H4 (cell line): ENCODE data around the gene RASL12. TPM values are rescaled to one million over a fixed set of nuclear protein-coding genes. Genes with fewer than 3 reads are reported as not detected.
"Not testable (repeated sequence)": the region's sequence is repeated elsewhere in the genome, so short reads cannot be mapped to it uniquely, and the experiment has no call there.

Experiments used
- DNase-seq: peaks from one replicate; pipeline ENCODE4 v3.0.0-alpha.2; 2015; ENCODE audit warnings: low spot score
- total RNA-seq: library from RNA; depleted of rRNA; stranded (reverse); fragments of >200 nt; shearing (Covaris generic); gene quantifications from 2 replicates; pipeline ENCODE4 v1.2.3, GENCODE V29; 2014

The RASL12 gene
- total RNA-seq, 1 experiment from 2014 or later = 0.04 TPM

- DNase-seq = no peak
These were observed 11.7 kb downstream of the RASL12 start for GRCh38 chr15:65056106-65056505.

DNA sequence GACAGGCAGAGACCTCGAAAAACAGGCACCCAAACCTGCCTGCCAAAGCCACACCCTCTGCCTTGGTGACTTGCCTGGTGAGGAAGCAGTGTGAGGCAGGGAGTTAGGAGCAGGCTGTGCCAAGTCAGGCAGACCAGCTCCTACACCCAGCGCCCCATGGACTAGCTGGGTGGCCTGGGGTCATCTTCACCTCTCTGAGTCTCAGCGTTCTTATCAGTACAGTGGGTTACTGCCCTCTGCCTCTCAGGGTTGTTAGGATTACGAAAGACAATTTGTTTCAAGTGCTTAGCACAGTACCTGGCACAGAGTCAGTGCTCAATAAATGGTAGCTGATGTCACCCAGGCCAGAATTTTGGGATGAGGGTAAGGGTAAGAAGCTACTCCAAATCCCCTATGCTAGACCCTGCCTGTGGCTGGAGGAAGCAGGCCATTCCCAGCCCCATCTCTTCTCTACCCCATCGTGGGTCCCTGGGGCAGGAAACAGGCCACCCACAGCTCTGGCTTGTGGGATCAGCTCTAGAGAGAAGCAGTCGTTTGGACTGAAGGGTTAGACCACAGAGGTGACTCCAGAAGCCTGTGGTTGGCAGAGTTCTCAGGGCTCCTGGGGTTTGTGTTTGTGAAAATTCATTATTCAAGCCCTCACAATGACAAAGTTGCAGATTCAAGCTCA lies 12.5 kb downstream of the RASL12 start:
- DNase-seq = peak; percentile 57

GRCh38 chr15:65054333-65055200 lies 13.2 kb downstream of the RASL12 start:
- peak; percentile 63 for DNase-seq

GRCh38 chr15:65052956-65053355 lies 14.8 kb downstream of the RASL12 start:
- no peak for DNase-seq

DNA sequence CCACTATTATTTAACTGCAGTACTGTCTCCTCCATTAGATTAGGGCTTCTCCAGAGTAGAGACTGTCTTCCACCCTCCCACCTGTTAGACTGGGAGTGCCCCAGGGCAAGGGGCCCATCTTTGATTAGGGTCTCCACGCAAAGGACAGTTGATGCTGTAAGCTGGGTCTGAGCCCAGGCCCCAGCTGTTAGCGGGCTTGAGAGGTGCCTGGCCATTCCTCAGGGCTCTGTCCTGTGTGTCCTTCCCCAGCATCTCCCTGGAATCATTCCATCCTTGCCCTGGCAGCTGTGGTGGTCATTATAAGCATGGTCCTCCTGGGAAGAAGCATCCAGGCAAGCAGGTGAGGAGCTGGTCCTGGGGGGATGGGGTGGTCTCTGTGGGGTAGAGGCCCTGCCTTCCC lies 16.5 kb downstream of the RASL12 start:
- DNase-seq = no peak

- DNase-seq = no peak
These were observed 17.5 kb downstream of the RASL12 start for GRCh38 chr15:65050270-65050669.

DNA sequence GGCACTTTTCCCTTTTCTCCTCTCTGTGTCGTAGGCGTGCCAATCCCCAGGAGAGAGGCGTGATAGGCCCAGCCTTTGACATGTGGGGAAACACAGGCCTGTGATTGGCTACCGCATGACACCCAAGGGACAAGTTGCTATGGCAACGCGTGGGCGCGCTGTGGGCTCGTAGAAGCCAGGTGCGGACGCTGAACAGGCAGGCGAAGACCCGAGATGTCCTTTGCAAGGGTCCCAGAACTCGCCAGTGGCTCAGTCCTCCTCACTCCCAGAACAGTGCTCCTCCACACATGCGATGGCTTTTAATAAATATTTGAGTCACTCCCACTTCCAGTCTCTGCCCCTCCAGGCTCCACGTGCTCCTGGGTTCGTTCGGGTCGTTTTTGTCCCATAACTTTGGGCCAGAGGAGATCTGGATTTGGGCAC lies 18.4 kb downstream of the RASL12 start:
- DNase-seq = peak; percentile 89

- DNase-seq = no peak
These were observed 19.6 kb downstream of the RASL12 start for GRCh38 chr15:65048241-65048640.

DNA sequence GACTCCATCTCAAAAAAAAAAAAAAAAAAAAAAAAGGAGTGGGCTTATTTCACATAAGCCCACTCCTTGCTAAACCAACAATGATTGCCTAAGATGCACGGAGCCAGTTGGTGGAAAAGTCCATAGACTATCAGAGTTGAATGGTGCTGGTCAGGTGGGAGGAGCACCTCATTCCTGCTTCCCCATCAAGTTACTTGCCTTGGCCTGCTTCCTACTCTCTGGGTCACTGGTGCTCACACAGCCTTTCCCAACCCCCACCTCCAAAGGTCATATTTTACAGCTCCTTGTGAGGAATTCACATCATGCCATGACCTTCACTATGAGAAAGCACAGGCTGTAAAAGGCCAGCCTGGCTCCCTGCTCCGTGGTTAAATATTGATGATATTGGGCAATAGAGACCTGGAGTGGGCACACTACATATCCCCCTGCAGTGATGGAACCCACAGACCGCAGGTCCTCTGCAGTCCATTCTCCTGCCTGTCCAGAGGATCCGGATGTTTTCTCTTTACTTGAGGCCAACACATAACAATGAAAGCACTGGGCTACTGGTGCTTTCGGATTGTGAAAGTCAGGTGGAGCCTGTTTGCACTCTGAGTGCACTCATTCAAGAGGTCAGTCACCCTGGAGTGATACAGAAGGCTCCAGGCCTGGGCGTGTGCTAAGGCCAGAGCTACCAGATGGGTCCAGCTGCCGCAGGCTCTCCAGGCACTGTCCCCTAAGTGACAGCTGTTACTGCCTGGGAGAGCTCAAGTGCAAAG lies 22.9 kb downstream of the RASL12 start, which contains the start of gene SLC51B:
Gene SLC51B (plus strand): TSS at position 664 of the 758 bp plus-strand sequence. CDS start 4,618 bp downstream, outside the sequence.
- no peak for DNase-seq

DNA sequence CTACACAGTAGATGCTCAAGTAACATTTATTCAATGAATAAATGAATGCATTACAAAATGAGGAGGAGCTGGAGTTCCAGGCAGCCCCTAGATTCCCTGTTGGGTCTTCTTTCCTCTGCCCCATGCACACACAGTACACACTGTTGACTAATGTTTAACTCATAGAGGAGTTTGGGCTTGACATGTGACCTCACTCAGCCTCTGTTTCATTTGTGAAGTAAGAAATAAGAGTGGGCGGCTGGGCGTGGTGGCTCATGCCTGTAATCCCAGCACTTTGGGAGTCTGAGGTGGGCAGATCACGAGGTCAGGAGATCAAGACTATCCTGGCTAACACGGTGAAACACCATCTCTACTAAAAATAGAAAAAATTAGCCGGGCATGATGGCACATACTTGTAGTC lies 23.6 kb downstream of the RASL12 start:
- not testable (repeated sequence) for DNase-seq

DNA sequence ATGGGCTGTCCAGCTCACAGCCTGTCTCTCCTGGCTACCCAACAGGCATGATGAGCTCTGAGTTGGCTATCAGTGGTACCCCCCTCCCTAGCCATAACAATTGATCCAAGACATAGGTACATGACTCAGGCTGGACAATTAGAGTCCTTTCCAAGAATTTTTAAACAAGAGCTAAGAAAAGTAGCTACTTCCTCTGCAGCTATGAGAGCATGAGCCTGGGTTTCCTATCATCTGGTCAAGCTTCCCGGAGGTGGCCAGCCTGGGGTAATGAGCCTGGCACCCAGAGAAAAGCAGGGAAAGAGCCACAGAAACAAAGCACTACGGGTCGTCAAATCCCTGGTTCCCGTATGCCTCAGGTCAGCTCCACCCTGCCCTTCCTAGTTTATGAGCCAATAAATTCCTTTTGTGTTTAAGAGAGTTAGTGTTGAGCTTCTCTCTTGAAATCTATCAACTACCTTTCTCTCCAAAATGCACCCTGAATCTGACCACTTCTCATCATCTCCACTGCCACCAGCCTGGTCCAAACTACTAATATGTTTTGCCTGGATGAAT lies 24.9 kb downstream of the RASL12 start:
- no peak for DNase-seq

GRCh38 chr15:65041787-65042186 lies 26.0 kb downstream of the RASL12 start:
- no peak for DNase-seq

DNA sequence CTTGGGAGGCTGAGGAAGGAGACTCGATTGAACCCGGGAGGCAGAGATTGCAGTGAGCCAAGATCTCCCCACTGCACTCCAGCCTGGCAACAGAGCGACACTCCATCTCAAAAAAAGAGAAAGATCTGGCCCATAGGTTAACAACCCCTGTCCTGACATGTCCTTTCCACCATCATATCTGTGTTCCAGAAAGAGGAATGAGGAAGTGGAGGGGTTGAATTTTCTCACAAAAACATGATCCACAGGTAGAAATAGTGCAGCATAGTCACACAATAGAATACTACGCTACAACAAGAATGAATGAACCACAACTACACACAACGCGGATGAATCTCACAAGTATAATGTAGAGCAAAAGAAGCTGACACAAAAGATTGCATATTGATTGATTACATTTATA lies 27.3 kb downstream of the RASL12 start:
- no peak for DNase-seq

GRCh38 chr15:65038836-65039235 lies 29.0 kb downstream of the RASL12 start:
- no peak for DNase-seq

GRCh38 chr15:65038428-65038827 lies 29.4 kb downstream of the RASL12 start:
- DNase-seq = no peak

- no peak for DNase-seq
These were observed 30.5 kb downstream of the RASL12 start for GRCh38 chr15:65037309-65037708.

GRCh38 chr15:65034719-65035118 lies 33.1 kb downstream of the RASL12 start:
- DNase-seq = no peak

- DNase-seq = peak; percentile 39
These were observed 34.0 kb downstream of the RASL12 start for GRCh38 chr15:65033659-65034269.

DNA sequence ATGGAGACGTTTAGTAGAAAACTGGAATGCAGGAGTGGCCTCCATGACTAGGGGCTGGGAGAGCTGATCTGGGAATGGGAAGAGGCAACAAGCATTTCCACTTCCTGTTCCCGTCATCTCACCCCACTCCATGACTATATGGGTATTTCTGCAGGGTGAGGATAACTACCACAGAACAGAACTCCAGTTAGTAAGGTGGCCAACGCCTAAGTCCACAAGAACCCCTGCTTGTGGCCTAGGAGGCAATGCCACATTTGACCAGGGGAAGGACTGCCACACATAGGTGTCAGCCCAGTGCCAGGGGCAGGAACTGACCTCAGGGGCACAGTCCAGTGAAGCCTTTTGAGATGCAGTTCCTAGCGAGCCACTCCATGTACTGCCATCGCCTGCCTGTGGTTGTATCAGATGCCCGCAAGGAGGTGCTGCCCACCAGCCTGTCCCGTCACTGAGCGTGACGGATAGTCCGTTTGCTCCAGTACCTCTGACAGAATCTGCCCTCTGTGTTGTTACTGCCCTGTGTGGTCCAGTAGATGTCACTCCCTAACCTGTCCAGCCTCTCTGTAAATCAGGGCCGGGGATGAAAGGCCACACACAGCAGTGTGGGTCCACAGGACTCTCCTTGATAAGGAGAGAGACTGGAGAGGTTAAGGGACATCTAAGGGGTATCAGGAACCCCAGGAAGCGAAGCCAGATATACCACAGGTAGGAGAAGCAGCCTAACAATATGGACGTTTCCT lies 34.8 kb downstream of the RASL12 start:
- peak; percentile 74 for DNase-seq

- no peak for DNase-seq
These were observed 38.0 kb downstream of the RASL12 start for GRCh38 chr15:65029736-65030208.
